B cell (primary cell): Measurements from ENCODE around the gene CS. TPM values are rescaled to one million over a fixed set of nuclear protein-coding genes. Genes with fewer than 3 reads are reported as not detected.
"Not testable (repeated sequence)": the region's sequence is repeated elsewhere in the genome, so short reads cannot be mapped to it uniquely, and the experiment has no call there.

ENCODE experiments used
- ATAC-seq: fragments of 200-7000 bp; cut with Tn5 transposase; one replicate; pipeline ENCODE4 v1.10.0; 2021; ENCODE audit warnings: low read depth, mild to moderate bottlenecking, moderate number of reproducible peaks, moderate library complexity
- CTCF ChIA-PET: fragments of 350-600 bp; sonication (Branson Sonifier 250); formaldehyde crosslinking; loops from one replicate; lab custom pipeline; 2021; ENCODE audit warnings: antibody characterized with exemption, inconsistent platforms; lab: Charles Lee
- POLR2A ChIA-PET: fragments of 350-600 bp; sonication (Branson Sonifier 250); formaldehyde crosslinking; loops from one replicate; lab custom pipeline; 2021; ENCODE audit warnings: antibody characterized with exemption; lab: Charles Lee
- DNase-seq: peaks from one replicate; pipeline ENCODE4 v3.0.0; 2013
- H2AFZ ChIP-seq: 2 replicates; pipeline ENCODE4 v1.6.1; 2012; ENCODE audit warnings: mild to moderate bottlenecking, low read depth, low read length; ENCODE audit not compliant: insufficient read depth, poor library complexity, severe bottlenecking
- H3K27ac ChIP-seq, 2 donors: 1 replicate in 1 of 2; 2 replicates in 1 of 2; pipeline ENCODE4 v1.5.1; 2012 to 2013; ENCODE audit warnings: low read length in 2 of 2, mild to moderate bottlenecking in 2 of 2, moderate library complexity in 1 of 2
- H3K27me3 ChIP-seq, 4 experiments: fragments of 200-600 bp in 1 of 4; sonication (generic) in 1 of 4; replicated peaks in 1 of 4; 1 replicate in 2 of 4; 2 replicates in 2 of 4; pipeline versions ENCODE4 v1.6.1 to v1.7.0; 2013 to 2016; ENCODE audit warnings: low read length in 3 of 4, mild to moderate bottlenecking in 2 of 4, mixed read lengths in 1 of 4, moderate library complexity in 1 of 4; ENCODE audit not compliant: insufficient read depth in 4 of 4, control insufficient read depth in 3 of 4; ENCODE audit errors: control extremely low read depth in 1 of 4
- H3K36me3 ChIP-seq, 2 experiments: replicated peaks in 1 of 2; 1 replicate in 1 of 2; 2 replicates in 1 of 2; pipeline versions ENCODE4 v1.6.1 to v1.7.1; 2013; ENCODE audit warnings: low read length in 1 of 2; ENCODE audit not compliant: insufficient read depth in 2 of 2, control insufficient read depth in 1 of 2; ENCODE audit errors: control extremely low read depth in 1 of 2, extremely low read depth in 1 of 2
- H3K4me1 ChIP-seq, 2 donors: fragments of 200-600 bp in 1 of 2; sonication (generic) in 1 of 2; 1 replicate in 1 of 2; 2 replicates in 1 of 2; pipeline versions ENCODE4 v1.5.1 to v1.6.1; 2013 to 2017; ENCODE audit warnings: low read length in 2 of 2; ENCODE audit not compliant: control insufficient read depth in 2 of 2, insufficient read depth in 2 of 2
- H3K4me2 ChIP-seq: replicated peaks from 2 replicates; pipeline ENCODE3; 2012; ENCODE audit warnings: mild to moderate bottlenecking, low read depth, low read length; ENCODE audit not compliant: poor library complexity, severe bottlenecking
- H3K4me3 ChIP-seq, 5 experiments: fragments of 200-600 bp in 1 of 5; sonication (generic) in 1 of 5; 1 replicate in 3 of 5; 2 replicates in 2 of 5; pipeline versions ENCODE4 v1.5.1 to v1.7.0; 2011 to 2016; ENCODE audit warnings: low read length in 4 of 5, mild to moderate bottlenecking in 4 of 5, low read depth in 2 of 5, control low read depth in 1 of 5, moderate library complexity in 1 of 5; ENCODE audit not compliant: insufficient read depth in 1 of 5; ENCODE audit errors: control extremely low read depth in 1 of 5, extremely low read depth in 1 of 5
- H3K79me2 ChIP-seq: fragments of 200-600 bp; sonication (generic); one replicate; pipeline ENCODE4 v1.6.0; 2016; ENCODE audit warnings: low read length; ENCODE audit not compliant: control insufficient read depth, insufficient read depth
- H3K9ac ChIP-seq: fragments of 200-600 bp; sonication (generic); 2 replicates; pipeline ENCODE4 v1.6.1; 2017; ENCODE audit warnings: mild to moderate bottlenecking, low read length, moderate library complexity
- H3K9me3 ChIP-seq, 3 donors: one replicate each; pipeline versions ENCODE4 v1.6.1 to v1.7.1; 2013; ENCODE audit warnings: low read length in 2 of 3; ENCODE audit not compliant: control insufficient read depth in 2 of 3, insufficient read depth in 1 of 3; ENCODE audit errors: control extremely low read depth in 1 of 3
- H4K20me1 ChIP-seq: 2 replicates; pipeline ENCODE4 v1.6.0; 2012; ENCODE audit warnings: mild to moderate bottlenecking, low read length; ENCODE audit not compliant: insufficient read depth, control insufficient read depth, poor library complexity, severe bottlenecking
- H3K27ac Mint-ChIP-seq: one replicate; pipeline ENCODE4 v1.8.0; 2021; ENCODE audit warnings: mixed read lengths
- H3K27me3 Mint-ChIP-seq: one replicate; pipeline ENCODE4 v1.8.0; 2021; ENCODE audit warnings: mixed read lengths
- H3K4me1 Mint-ChIP-seq: one replicate; pipeline ENCODE4 v1.8.0; 2021; ENCODE audit warnings: mixed read lengths
- H3K4me3 Mint-ChIP-seq: one replicate; pipeline ENCODE4 v1.8.0; 2021; ENCODE audit warnings: mixed read lengths
- H3K9me3 Mint-ChIP-seq: one replicate; pipeline ENCODE4 v1.8.0; 2022; ENCODE audit warnings: mixed read lengths; ENCODE audit not compliant: insufficient read depth
- CTCF ChIP-seq: fragments of 200-600 bp; IDR thresholded peaks from one replicate; pipeline ENCODE4 v1.8.0; 2022; ENCODE audit warnings: antibody characterized with exemption, mild to moderate bottlenecking
- EZH2 ChIP-seq: IDR thresholded peaks from 2 replicates; pipeline ENCODE4 v1.6.1; 2012; ENCODE audit warnings: borderline replicate concordance, low read depth, mild to moderate bottlenecking, moderate library complexity, low read length; ENCODE audit not compliant: insufficient read depth, poor library complexity, severe bottlenecking
- WGBS: methylation state at CpG from one replicate; pipeline ENCODE4 v1.1.5; 2013; ENCODE audit warnings: missing lambda C conversion rate; ENCODE audit not compliant: insufficient coverage; 5-methylcytosine and 5-hydroxymethylcytosine counted together
- intact Hi-C: fragments of 100-400 bp; cut with micrococcal nuclease; formaldehyde crosslinking; loops from one replicate; pipeline ENCODE4 v1.10.0; 2022
- polyA plus RNA-seq: library from polyadenylated mRNA; depleted of rRNA; stranded (reverse); fragments of >200 nt; gene quantifications from 2 replicates; pipeline ENCODE4 v1.2.3, GENCODE V29; 2012
- total RNA-seq, 2 donors: library from RNA; stranded (reverse); fragments of 120-200 nt in 1 of 2; gene quantifications; 1 replicate in 1 of 2; 2 replicates in 1 of 2; pipeline versions ENCODE4 v1.2.3 to v1.2.4, GENCODE V29; 2013 to 2022

Gene CS
- total and polyA plus RNA-seq, 2 donors (not counting 1 experiment from before 2014, with no cell fraction given) = 114 to 154 TPM

GRCh38 chr12:56266693-56267442 is 33.3 kb downstream of the CS start, which contains the start of gene COQ10A:
COQ10A (plus strand) TSS chr12:56266942; CDS start chr12:56267119, 177 bp downstream.
- Histone ChIP-seq H2AFZ (peak within 1 kb of the TSS; percentile 96), H3K9me3 (no peaks in the 10 kb centered on the region), H3K4me2 (peak within 1 kb of the TSS; percentile 87), H4K20me1 (no peaks in the 10 kb centered on the region), H3K9ac (peak within 1 kb of the TSS; percentile 92), H3K4me1 (peaks cover 10 to 15% of the 10 kb centered on the region in 2 donors), H3K27ac (peak within 1 kb of the TSS; percentile 94), H3K4me3 (peak within 1 kb of the TSS; percentile 65 to 86 (median 75)), H3K36me3 (peaks cover 2 to 16% of the 10 kb centered on the region in 2 experiments), H3K27me3 (no peaks in the 10 kb centered on the region), H3K79me2 (no peaks in the 10 kb centered on the region)
- Mint-ChIP-seq H3K27ac (peak within 1 kb of the TSS; percentile 95), H3K9me3 (no peaks in the 10 kb centered on the region), H3K27me3 (no peaks in the 10 kb centered on the region), H3K4me3 (peak within 1 kb of the TSS; percentile 91), H3K4me1 (peaks cover 20% of the 10 kb centered on the region)
- TF ChIP-seq CTCF (peak; percentile 72), EZH2 (no peak)
- intact Hi-C loops = loop anchor here (1.0 to 2.0 kb wide), 10 partner anchors 9 to 197 kb away; partner anchors contain the start of genes ANKRD52, CS, NABP2 and STAT2
- ATAC-seq (peak; percentile 89), DNase-seq (peak; percentile 94)
- POLR2A ChIA-PET = interaction anchor here (0.5 to 1.6 kb wide), 13 partner anchors 8 to 197 kb away, joined by 3 to 12 read pairs (median 5); partner anchors contain the start of genes ANKRD52, CNPY2, RNF41 and SMARCC2
- CTCF ChIA-PET = interaction anchor here (0.6 to 3.0 kb wide), 15 partner anchors 8 to 528 kb away, joined by 3 to 16 read pairs (median 4); partner anchors contain the start of genes ANKRD52, CNPY2, ESYT1 and ORMDL2
- under 1% methylated on average over 67 of the region's 68 CpGs for WGBS

GRCh38 chr12:56266068-56266692 is 34.0 kb downstream of the CS start:
- WGBS = 41% methylated on average over 9 of the region's 16 CpGs
- intact Hi-C loops = loop anchor here (1.0 to 2.0 kb wide), 6 partner anchors 42 to 198 kb away; partner anchors contain the start of genes NABP2 and ZC3H10
- not testable (repeated sequence) for DNase-seq, H4K20me1 ChIP-seq, H3K9me3 ChIP-seq, H3K27me3 Mint-ChIP-seq, H3K27me3 ChIP-seq, H3K79me2 ChIP-seq, H3K9me3 Mint-ChIP-seq, ATAC-seq
- Mint-ChIP-seq H3K27ac (peak overlapping the region; percentile 95), H3K4me3 (peak overlapping the region; percentile 91), H3K4me1 (peaks cover 20% of the 10 kb centered on the region)
- H3K36me3 ChIP-seq = peaks cover 2 to 13% of the 10 kb centered on the region in 2 experiments
- peaks cover 10 to 15% of the 10 kb centered on the region in 2 donors for H3K4me1 ChIP-seq
- H3K27ac ChIP-seq = peak overlapping the region; percentile 94
- CTCF ChIA-PET = interaction anchor here (0.7 to 3.0 kb wide), 14 partner anchors 14 to 527 kb away, joined by 3 to 16 read pairs (median 4); partner anchors contain the start of genes CNPY2, ESYT1, ORMDL2 and RNF41
- H2AFZ ChIP-seq = peak overlapping the region; percentile 96
- peak overlapping the region; percentile 87 for H3K4me2 ChIP-seq
- POLR2A ChIA-PET = interaction anchor here (0.6 to 1.6 kb wide), 10 partner anchors 8 to 115 kb away, joined by 3 to 12 read pairs (median 5); partner anchors contain the start of genes ANKRD52, CNPY2, RNF41 and SMARCC2
- H3K4me3 ChIP-seq = peak overlapping the region; percentile 58 to 86 (median 75)
- peak overlapping the region; percentile 92 for H3K9ac ChIP-seq

GRCh38 chr12:56262955-56263354 is 37.2 kb downstream of the CS start:
- ATAC-seq, H4K20me1 ChIP-seq, H3K79me2 ChIP-seq, H3K27ac Mint-ChIP-seq, H3K4me3 ChIP-seq, H3K27me3 ChIP-seq, H3K36me3 ChIP-seq, H3K9me3 Mint-ChIP-seq, H3K9ac ChIP-seq, H3K4me2 ChIP-seq, DNase-seq, H3K4me3 Mint-ChIP-seq, H3K27ac ChIP-seq, H3K9me3 ChIP-seq, intact Hi-C loops, H2AFZ ChIP-seq, H3K27me3 Mint-ChIP-seq: not testable (repeated sequence)
- CTCF ChIA-PET = interaction anchor here (0.8 to 0.9 kb wide), 2 partner anchors 35 to 74 kb away, joined by 3 to 4 read pairs; partner anchors contain the start of gene SMARCC2
- H3K4me1 ChIP-seq = peaks cover 14 to 21% of the 10 kb centered on the region in 2 donors
- H3K4me1 Mint-ChIP-seq = peaks cover 26% of the 10 kb centered on the region
- WGBS = 97% methylated on average over 4 of the region's 7 CpGs
- POLR2A ChIA-PET = interaction anchor here (0.7 kb wide), 1 partner anchor 1569 kb away, joined by 4 read pairs; no protein-coding TSS in a partner anchor
